Stimulated activated CD8-positive, alpha-beta memory T cell treated with anti-CD3 and anti-CD28 coated beads, Interleukin-4, amount 100 ng/mL, for 24 hours (primary cell): Measurements from ENCODE around the gene NARF.
A peak's percentile ranks its signal among the peaks of the same experiment; 100 is the strongest.

Experiments
- DNase-seq: peaks from one replicate; pipeline ENCODE4 v3.0.0-alpha.2; 2020; ENCODE audit warnings: low read depth

NARF gene

GRCh38 chr17:82474223-82475010 is 15.9 kb downstream of the NARF start:
- no peak for DNase-seq

GRCh38 chr17:82475458-82475857 is 16.9 kb downstream of the NARF start:
- no peak for DNase-seq

DNA sequence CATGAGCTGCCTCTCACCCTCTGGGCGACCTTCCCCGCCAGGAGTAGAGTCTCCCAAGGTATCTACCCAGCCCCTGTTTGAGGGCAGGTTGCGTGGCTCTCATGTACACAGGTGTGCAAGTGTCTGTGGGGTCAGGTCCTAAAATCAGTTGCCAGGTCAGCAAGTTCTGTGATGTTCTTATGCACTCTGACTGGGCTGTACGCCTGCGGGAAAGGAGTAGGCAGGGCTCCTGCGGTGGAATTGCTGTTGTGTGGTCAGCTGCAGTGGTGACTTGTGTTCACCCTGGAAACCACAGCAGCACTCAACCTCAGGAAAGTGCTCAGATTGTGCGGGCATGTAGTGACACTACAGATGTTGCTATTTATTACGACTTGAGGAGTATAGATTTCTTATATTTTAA is 19.4 kb downstream of the NARF start:
- no peak for DNase-seq

- DNase-seq: no peak
Observed at GRCh38 chr17:82479602-82480001, 21.1 kb downstream of the NARF start.

DNA sequence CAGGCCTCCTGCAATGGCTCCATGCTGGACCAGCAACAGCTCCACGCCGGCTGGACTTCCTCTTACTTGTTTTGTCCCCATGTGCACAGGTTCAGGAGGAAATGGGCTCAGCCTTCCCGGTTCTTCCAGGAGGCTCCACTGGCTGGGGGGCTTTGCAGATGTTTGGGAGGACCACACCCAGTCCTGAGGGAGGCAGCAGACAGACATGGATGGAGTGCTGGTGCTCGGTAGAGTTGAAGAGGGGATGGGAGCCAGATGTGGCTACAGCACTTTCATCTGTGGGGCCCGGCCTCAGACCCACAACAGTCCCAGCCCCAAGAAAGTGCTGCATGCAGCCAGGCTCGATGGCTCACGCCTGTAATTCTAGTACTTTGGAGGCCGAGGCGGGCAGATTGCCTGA is 21.8 kb downstream of the NARF start:
- no peak for DNase-seq

GRCh38 chr17:82483204-82483660 is 24.7 kb downstream of the NARF start:
- no peak for DNase-seq

GRCh38 chr17:82483836-82484235 is 25.3 kb downstream of the NARF start:
- DNase-seq: no peak

- DNase-seq: no peak
Observed at GRCh38 chr17:82486231-82487094, 27.9 kb downstream of the NARF start.

GRCh38 chr17:82487910-82488309 is 29.4 kb downstream of the NARF start:
- no peak for DNase-seq

GRCh38 chr17:82489117-82489516 is 30.6 kb downstream of the NARF start:
- DNase-seq: no peak

- DNase-seq: no peak
Observed at GRCh38 chr17:82489851-82490511, 31.4 kb downstream of the NARF start.

GRCh38 chr17:82490512-82491195 is 32.1 kb downstream of the NARF start:
- DNase-seq: no peak

- DNase-seq: no peak
Observed at GRCh38 chr17:82491196-82491530, 32.6 kb downstream of the NARF start.

DNA sequence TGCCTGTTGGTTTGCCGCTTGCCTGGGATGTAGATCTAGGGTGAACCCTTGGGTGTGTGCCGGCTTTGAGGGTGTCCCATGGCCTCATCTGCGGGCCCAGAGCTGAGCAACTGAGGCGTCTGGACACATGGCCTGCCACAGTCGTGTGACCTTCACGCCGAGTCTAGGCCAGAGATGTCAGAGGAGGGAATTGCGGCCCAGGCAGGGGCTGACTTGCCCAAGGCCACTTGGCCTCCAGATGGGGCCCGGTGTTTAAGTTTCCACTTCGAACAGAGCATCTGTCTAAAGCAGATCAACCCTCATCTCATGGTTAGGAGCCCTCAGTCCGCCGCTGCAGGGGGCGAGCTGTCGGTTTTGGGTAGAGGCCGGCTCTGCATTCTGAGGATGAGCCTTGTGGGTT is 33.0 kb downstream of the NARF start:
- DNase-seq: no peak

DNA sequence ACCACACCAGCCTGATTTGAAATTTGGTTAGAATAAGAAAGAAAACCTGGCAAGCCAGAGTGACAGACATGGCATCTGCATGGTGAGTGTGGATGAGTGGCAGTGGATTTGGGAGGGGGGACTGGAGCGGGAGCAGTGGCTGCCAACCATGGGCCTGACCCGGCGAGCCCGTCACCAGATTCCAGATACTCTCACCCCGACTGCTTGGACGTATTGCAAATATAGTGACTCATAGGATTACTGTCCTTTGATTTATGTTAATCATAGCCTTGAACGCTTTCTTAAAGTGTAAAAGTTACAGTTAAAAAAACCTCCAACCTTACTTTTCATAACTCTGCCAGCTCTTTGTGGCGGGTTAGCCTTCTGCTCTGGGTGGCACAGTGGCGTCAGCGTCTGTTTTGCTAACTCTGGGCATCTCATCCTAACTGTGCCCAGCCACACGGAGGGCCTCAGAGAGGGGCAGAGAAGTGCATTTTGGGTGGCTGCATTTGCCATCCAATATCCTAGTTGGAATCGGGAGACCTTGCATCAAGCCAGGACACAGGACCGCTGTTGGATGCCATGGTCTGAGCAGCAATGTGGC is 34.2 kb downstream of the NARF start:
- no peak for DNase-seq

DNA sequence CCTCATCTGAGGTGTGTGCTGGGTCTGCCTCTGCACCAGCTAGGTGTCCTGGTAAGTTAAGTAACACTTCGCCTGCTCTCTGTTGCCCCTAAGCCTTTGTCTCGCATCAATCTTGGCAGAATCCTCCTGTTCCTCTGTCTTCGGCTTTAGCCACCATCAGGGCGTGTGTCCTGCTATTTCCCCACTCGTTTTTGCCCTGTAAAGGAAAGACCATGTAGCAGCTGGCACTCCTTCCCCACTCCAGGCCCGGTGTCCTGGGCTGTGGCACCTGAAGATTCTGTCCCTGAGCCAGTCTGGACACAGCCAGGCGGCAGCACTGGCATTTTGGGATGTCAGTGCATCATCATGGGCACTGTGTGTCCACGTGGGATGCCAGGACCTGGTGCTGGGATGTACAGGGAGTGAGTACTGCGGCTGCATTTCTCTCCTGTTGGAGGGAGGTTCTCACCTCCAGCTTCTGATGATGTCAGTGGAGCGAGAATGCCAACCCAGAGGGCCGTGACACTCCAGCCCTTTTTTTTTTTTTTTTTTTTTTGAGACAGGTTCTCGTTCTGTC is 34.8 kb downstream of the NARF start:
- no peak for DNase-seq

DNA sequence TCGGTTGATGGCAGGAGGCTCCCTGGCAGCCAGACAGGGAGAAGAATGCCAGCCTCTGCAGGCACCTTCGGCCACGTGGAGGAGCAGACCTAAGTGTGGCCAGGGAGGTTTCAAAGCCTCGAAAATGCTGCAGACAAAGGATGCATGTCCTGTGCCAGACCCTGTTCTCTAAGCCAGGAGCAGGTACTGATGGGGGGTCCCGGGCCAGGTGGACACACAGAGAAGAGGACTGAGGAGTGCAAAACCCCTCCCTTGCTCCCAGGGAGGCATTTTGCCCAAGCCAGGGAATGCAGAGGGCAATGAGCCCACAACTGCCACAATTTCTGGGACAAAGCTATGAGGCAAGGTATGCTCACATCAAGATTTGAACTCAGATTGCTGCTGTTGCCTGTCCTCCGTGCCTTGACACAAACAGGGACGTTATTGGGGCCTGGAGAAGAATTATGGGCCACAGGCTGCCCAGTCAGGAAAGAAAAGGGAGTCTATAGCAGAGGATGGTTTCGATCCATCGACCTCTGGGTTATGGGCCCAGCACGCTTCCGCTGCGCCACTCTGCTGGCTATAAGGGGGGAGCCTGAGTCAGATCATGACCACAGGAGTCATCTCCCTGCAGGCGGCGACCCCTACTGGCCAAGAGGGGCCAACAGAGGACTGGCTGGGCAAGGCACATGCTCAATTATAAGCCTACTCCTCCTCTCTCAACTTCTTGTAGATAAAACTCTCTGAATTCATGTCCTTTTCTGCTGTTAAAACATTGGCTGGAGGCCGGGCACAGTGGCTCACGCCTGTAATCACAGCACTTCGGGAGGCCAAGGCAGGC is 35.9 kb downstream of the NARF start:
- DNase-seq: peak; percentile 76

DNA sequence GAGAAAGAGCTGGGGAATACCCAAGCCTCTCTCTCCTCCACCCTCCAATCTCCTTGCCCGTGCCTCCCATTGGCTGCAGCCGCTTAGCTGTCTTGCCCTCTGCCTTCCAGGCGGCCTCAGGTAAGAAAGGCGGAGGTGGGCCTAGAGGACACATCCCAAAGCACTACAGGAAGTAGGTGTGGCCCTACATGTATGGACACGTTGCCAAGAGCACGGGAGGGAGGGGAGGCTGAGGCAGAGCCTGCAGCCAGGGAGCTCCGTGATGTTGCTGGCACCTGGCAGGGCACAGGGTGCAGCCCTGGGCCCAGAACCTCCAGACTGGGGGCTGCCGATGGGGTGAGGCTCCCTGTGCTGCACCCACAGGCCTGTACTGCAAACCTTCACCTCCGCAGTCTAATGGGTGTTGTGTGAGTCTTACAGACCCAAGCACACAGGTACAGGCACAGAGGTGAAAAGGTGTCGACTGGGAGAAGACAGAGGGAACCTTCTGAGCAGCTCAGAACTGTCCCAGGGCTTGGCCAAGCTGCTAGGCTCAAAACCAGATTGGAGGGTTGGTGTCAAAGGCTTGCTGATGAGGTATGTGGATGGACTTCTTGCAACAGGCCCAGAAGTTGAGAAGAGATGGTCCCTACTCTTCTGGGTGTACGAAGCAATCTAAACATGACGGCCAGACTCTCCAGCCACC is 37.4 kb downstream of the NARF start:
- DNase-seq: no peak

DNA sequence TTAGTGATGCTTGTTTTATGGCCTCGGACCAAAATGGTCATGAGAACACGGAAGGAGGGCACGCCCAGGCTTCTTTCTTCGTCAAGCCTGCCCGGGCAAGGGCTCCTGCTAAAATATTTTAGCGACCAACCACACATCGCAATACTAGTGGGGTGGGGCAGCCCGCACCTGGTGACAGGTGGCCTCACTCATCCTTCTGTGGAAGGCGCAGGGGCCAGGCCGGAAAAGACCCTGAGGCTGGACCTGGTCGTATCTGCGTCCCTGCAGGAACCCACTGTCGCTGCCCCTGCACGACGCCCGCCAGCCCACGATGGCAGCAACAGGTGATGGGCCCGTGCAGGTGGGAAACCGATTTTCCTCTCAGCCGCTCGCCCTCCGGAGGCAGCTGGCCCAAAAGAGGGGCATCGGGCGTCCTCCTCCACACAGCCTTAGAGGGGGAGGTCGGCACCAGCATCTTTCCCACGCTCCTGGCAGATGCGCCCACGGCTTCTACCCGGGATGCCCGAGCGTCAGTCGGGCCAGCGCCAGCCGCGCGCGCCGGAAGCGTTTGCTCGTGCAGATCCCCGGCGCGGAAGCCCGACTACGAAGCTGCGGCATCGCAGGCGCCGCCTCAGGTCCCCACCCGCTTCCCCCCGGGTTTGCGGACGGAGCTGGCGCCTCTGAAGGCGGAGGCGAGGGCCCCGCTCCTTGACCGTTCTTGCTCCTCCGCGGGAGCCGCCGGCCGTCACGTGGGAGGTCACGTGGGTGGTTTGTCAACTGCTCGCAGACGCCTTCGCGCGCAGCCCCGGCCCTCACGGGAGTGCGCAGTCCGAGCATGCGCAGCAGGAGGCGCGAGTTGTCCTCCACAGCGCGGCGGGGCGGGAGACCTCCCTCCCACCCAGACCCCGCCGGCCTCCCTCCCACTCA is 38.2 kb downstream of the NARF start:
- DNase-seq: peak; percentile 92
